MG63 (cell line): ENCODE measurements around the gene CGNL1. TPM values are rescaled to one million over a fixed set of nuclear protein-coding genes. Genes with fewer than 3 reads are reported as not detected.

Experiments
- DNase-seq: peaks from one replicate; pipeline ENCODE4 v3.0.0-alpha.2; 2020
- H3K27me3 ChIP-seq: fragments of 250-450 bp; sonication (Bioruptor Pico); 2 replicates; pipeline ENCODE4 v1.5.1; 2020; ENCODE audit warnings: mild to moderate bottlenecking, moderate library complexity
- H3K36me3 ChIP-seq: fragments of 250-450 bp; sonication (Bioruptor Pico); 2 replicates; pipeline ENCODE4 v1.5.1; 2020; ENCODE audit warnings: mild to moderate bottlenecking, moderate library complexity
- H3K4me3 ChIP-seq: fragments of 250-450 bp; sonication (Bioruptor Pico); 2 replicates; pipeline ENCODE4 v1.5.1; 2020; ENCODE audit warnings: mild to moderate bottlenecking, moderate library complexity
- H3K9me3 ChIP-seq: fragments of 250-450 bp; sonication (Bioruptor Pico); 2 replicates; pipeline ENCODE4 v1.5.1; 2020; ENCODE audit warnings: mild to moderate bottlenecking, moderate library complexity
- total RNA-seq: library from RNA; depleted of rRNA; stranded (reverse); fragments of >200 nt; shearing (Covaris generic); gene quantifications from 2 replicates; pipeline ENCODE4 v1.2.3, GENCODE V29; 2014; ENCODE audit warnings: low replicate concordance

Gene CGNL1
- total RNA-seq, 1 experiment from 2014 or later = 0.03 TPM

GRCh38 chr15:57401546-57401945, 25.2 kb downstream of the CGNL1 start:
- Histone ChIP-seq H3K9me3 (no peaks in the 10 kb centered on the region; the same call in 1 of the 2 replicates), H3K4me3 (no peak overlapping the region), H3K27me3 (no peaks in the 10 kb centered on the region), H3K36me3 (no peaks in the 10 kb centered on the region)
- DNase-seq = no peak

GRCh38 chr15:57403017-57403416, 26.7 kb downstream of the CGNL1 start:
- H3K36me3 ChIP-seq = no peaks in the 10 kb centered on the region
- H3K9me3 ChIP-seq = no peaks in the 10 kb centered on the region; the same call in 1 of the 2 replicates
- H3K4me3 ChIP-seq = no peak overlapping the region
- no peaks in the 10 kb centered on the region for H3K27me3 ChIP-seq
- no peak for DNase-seq

GRCh38 chr15:57403566-57404325, 27.4 kb downstream of the CGNL1 start:
- Histone ChIP-seq H3K9me3 (no peaks in the 10 kb centered on the region; the same call in 1 of the 2 replicates), H3K36me3 (no peaks in the 10 kb centered on the region), H3K27me3 (no peaks in the 10 kb centered on the region), H3K4me3 (no peak overlapping the region)
- DNase-seq = no peak

GRCh38 chr15:57405133-57405532, 28.8 kb downstream of the CGNL1 start:
- DNase-seq = no peak
- Histone ChIP-seq H3K27me3 (no peaks in the 10 kb centered on the region), H3K36me3 (no peaks in the 10 kb centered on the region), H3K4me3 (no peak overlapping the region), H3K9me3 (no peaks in the 10 kb centered on the region; the same call in 1 of the 2 replicates)

GRCh38 chr15:57406062-57406772, 29.9 kb downstream of the CGNL1 start:
- Histone ChIP-seq H3K27me3 (no peaks in the 10 kb centered on the region), H3K9me3 (no peaks in the 10 kb centered on the region; the same call in 1 of the 2 replicates), H3K4me3 (no peak overlapping the region), H3K36me3 (no peaks in the 10 kb centered on the region)
- DNase-seq = no peak

- Histone ChIP-seq H3K4me3 (no peak overlapping the region), H3K36me3 (no peaks in the 10 kb centered on the region), H3K9me3 (no peaks in the 10 kb centered on the region), H3K27me3 (peaks cover 2% of the 10 kb centered on the region; the same call in 1 of the 2 replicates)
- no peak for DNase-seq
These were observed 34.1 kb downstream of the CGNL1 start for GRCh38 chr15:57410373-57410772.

- no peak overlapping the region for H3K4me3 ChIP-seq
- H3K9me3 ChIP-seq = no peaks in the 10 kb centered on the region
- peaks cover 2% of the 10 kb centered on the region; the same call in 1 of the 2 replicates for H3K27me3 ChIP-seq
- no peak for DNase-seq
- H3K36me3 ChIP-seq = no peaks in the 10 kb centered on the region
These were observed 35.9 kb downstream of the CGNL1 start for GRCh38 chr15:57411945-57412768.

GRCh38 chr15:57415602-57416001, 39.3 kb downstream of the CGNL1 start:
- no peak for DNase-seq
- Histone ChIP-seq H3K9me3 (no peaks in the 10 kb centered on the region), H3K4me3 (no peak overlapping the region), H3K36me3 (no peaks in the 10 kb centered on the region), H3K27me3 (peaks cover 2% of the 10 kb centered on the region; the same call in 1 of the 2 replicates)

GRCh38 chr15:57418635-57419034, 42.3 kb downstream of the CGNL1 start:
- Histone ChIP-seq H3K9me3 (no peaks in the 10 kb centered on the region), H3K27me3 (peaks cover 2% of the 10 kb centered on the region; the same call in 1 of the 2 replicates), H3K36me3 (no peaks in the 10 kb centered on the region), H3K4me3 (no peak overlapping the region)
- no peak for DNase-seq

GRCh38 chr15:57419335-57419734, 43.0 kb downstream of the CGNL1 start:
- H3K4me3 ChIP-seq = no peak overlapping the region
- DNase-seq = no peak

GRCh38 chr15:57421110-57421509, 44.8 kb downstream of the CGNL1 start:
- DNase-seq = no peak
- no peaks in the 10 kb centered on the region for H3K9me3 ChIP-seq

More at GRCh38 chr15:57419335-57419734, 43.0 kb downstream of the CGNL1 start:
- Histone ChIP-seq H3K27me3 (no peaks in the 10 kb centered on the region), H3K36me3 (no peaks in the 10 kb centered on the region), H3K9me3 (no peaks in the 10 kb centered on the region)

GRCh38 chr15:57421551-57421950, 45.2 kb downstream of the CGNL1 start:
- Histone ChIP-seq H3K27me3 (no peaks in the 10 kb centered on the region), H3K36me3 (no peaks in the 10 kb centered on the region), H3K4me3 (no peak overlapping the region), H3K9me3 (no peaks in the 10 kb centered on the region)
- no peak for DNase-seq

More at GRCh38 chr15:57421110-57421509, 44.8 kb downstream of the CGNL1 start:
- Histone ChIP-seq H3K27me3 (no peaks in the 10 kb centered on the region), H3K36me3 (no peaks in the 10 kb centered on the region), H3K4me3 (no peak overlapping the region)

GRCh38 chr15:57422113-57422754, 45.9 kb downstream of the CGNL1 start:
- Histone ChIP-seq H3K27me3 (no peaks in the 10 kb centered on the region), H3K9me3 (no peaks in the 10 kb centered on the region), H3K36me3 (no peaks in the 10 kb centered on the region), H3K4me3 (no peak overlapping the region)
- DNase-seq = no peak

GRCh38 chr15:57423599-57424140, 47.4 kb downstream of the CGNL1 start:
- Histone ChIP-seq H3K27me3 (no peaks in the 10 kb centered on the region), H3K36me3 (no peaks in the 10 kb centered on the region), H3K9me3 (no peaks in the 10 kb centered on the region), H3K4me3 (no peak overlapping the region)
- DNase-seq = no peak

GRCh38 chr15:57424628-57425405, 48.5 kb downstream of the CGNL1 start:
- H3K27me3 ChIP-seq = no peaks in the 10 kb centered on the region
- H3K36me3 ChIP-seq = no peaks in the 10 kb centered on the region
- no peaks in the 10 kb centered on the region for H3K9me3 ChIP-seq
- no peak overlapping the region for H3K4me3 ChIP-seq
- no peak for DNase-seq
